GM21786 (cell line): ENCODE results near the gene FAM76B.
A peak's percentile ranks its signal among the peaks of the same experiment; 100 is the strongest.

Experiments
- ATAC-seq: cut with Tn5 transposase; IDR thresholded peaks from one replicate; pipeline ENCODE4 v1.9.1; 2021; ENCODE audit not compliant: unreplicated experiment

The FAM76B gene

GRCh38 chr11:95792700-95793099 lies 3.1 kb upstream of the FAM76B start:
- no peak for ATAC-seq

GRCh38 chr11:95792200-95792599 lies 2.6 kb upstream of the FAM76B start:
- ATAC-seq: no peak

- ATAC-seq: no peak
Measured at GRCh38 chr11:95791709-95792033, 2.1 kb upstream of the FAM76B start.

GRCh38 chr11:95790933-95791708 lies 1.5 kb upstream of the FAM76B start:
- ATAC-seq: no peak

- ATAC-seq: peak; percentile 69
Measured at GRCh38 chr11:95790123-95790932, 746 bp upstream of the FAM76B start, which contains the start of gene CEP57. TSS of gene CEP57 (plus strand) at chr11:95790498. CDS start at chr11:95790699, 201 bp downstream.

GRCh38 chr11:95788921-95789505 lies 569 bp downstream of the FAM76B start:
- ATAC-seq: no peak

- no peak for ATAC-seq
Measured at GRCh38 chr11:95780544-95780943, 9.0 kb downstream of the FAM76B start.

- peak; percentile 46 for ATAC-seq
Measured at GRCh38 chr11:95778699-95779098, 10.9 kb downstream of the FAM76B start.

- ATAC-seq: no peak
Measured at GRCh38 chr11:95776859-95777258, 12.7 kb downstream of the FAM76B start.

GRCh38 chr11:95768521-95768920 lies 21.1 kb downstream of the FAM76B start:
- no peak for ATAC-seq

GRCh38 chr11:95767498-95767897 lies 22.1 kb downstream of the FAM76B start:
- ATAC-seq: no peak

GRCh38 chr11:95766701-95767100 lies 22.9 kb downstream of the FAM76B start:
- ATAC-seq: no peak

- ATAC-seq: peak; percentile 58
Measured at GRCh38 chr11:95764267-95764898, 25.2 kb downstream of the FAM76B start.

GRCh38 chr11:95762534-95762933 lies 27.0 kb downstream of the FAM76B start:
- no peak for ATAC-seq

GRCh38 chr11:95760941-95761340 lies 28.6 kb downstream of the FAM76B start:
- no peak for ATAC-seq

GRCh38 chr11:95751515-95751914 lies 38.1 kb downstream of the FAM76B start:
- ATAC-seq: no peak

GRCh38 chr11:95750101-95750500 lies 39.5 kb downstream of the FAM76B start:
- no peak for ATAC-seq

GRCh38 chr11:95739108-95739938 lies 50.3 kb downstream of the FAM76B start:
- ATAC-seq: no peak

GRCh38 chr11:95736809-95737208 lies 52.8 kb downstream of the FAM76B start:
- ATAC-seq: no peak

GRCh38 chr11:95736355-95736754 lies 53.2 kb downstream of the FAM76B start:
- ATAC-seq: no peak
